GM19467 (cell line): ENCODE measurements around the gene NEK1.
"Not testable (repeated sequence)": the region's sequence is repeated elsewhere in the genome, so short reads cannot be mapped to it uniquely, and the experiment has no call there.

ENCODE experiments used
- ATAC-seq: cut with Tn5 transposase; IDR thresholded peaks from one replicate; pipeline ENCODE4 v1.9.1; 2021; ENCODE audit warnings: mild to moderate bottlenecking, moderate library complexity; ENCODE audit not compliant: unreplicated experiment

Gene NEK1

GRCh38 chr4:169510617-169511016 is 101.8 kb downstream of the NEK1 start:
- no peak for ATAC-seq

DNA sequence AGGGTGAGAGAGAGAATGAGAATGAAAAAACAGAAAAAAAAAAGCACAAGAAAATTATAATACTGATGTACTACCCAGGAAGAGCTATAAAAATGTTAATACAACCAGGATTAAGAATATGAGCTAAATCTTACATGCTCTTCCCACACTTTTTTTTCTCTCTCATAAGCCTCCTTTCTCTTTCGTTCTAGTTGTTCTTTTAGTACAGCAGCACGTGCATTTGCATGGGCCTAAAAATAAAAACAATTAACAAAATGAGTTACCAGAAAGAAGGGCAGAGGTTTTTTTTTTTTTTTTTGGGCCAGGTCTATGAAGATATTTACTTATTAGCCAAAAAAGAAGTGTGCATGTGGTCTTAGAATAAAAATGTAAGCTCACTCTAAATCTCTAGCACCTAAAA is 105.5 kb downstream of the NEK1 start:
- ATAC-seq = no peak

DNA sequence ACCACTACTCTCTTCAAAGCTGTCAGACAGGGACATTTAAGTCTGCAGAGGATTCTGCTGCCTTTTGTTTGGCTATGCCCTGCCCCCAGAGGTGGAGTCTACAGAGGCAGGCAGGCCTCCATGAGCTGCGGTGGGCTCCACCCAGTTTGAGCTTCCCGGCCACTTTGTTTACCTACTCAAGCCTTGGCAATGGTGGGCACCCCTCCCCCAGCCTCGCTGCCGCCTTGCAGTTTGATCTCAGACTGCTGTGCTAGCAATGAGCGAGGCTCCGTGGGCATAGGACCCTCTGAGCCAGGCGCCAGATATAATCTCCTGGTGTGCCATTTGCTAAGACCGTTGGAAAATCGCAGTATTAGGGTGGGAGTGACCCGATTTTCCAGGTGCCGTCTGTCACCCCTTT is 112.5 kb downstream of the NEK1 start:
- ATAC-seq = not testable (repeated sequence)

- not testable (repeated sequence) for ATAC-seq
These were observed 118.1 kb downstream of the NEK1 start for GRCh38 chr4:169494234-169494633.

GRCh38 chr4:169493164-169493524 is 119.2 kb downstream of the NEK1 start:
- ATAC-seq = no peak

GRCh38 chr4:169492436-169493163 is 119.8 kb downstream of the NEK1 start:
- no peak for ATAC-seq

- ATAC-seq = no peak
These were observed 121.2 kb downstream of the NEK1 start for GRCh38 chr4:169491211-169491610.

GRCh38 chr4:169489306-169489705 is 123.1 kb downstream of the NEK1 start:
- no peak for ATAC-seq

- ATAC-seq = peak; percentile 58
These were observed 126.3 kb downstream of the NEK1 start for GRCh38 chr4:169485791-169486742.

DNA sequence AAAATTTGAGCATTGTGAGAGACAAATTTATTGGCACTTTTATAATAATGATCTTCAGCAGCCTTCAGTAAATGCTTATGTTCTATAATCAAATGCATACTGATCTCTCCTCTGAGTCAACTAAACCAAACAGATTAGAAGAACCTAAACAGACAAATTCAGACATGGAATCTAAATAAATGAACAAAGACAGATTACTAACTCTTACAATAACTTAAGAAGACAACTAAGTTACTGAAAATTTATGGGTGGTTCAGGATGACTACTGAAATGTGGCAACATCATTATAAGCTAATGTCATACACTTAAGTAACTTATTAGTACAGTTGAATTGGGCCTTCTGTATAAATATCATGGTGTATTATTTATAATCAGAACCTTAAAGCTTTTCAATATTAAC is 127.3 kb downstream of the NEK1 start:
- no peak for ATAC-seq

GRCh38 chr4:169484485-169484884 is 127.9 kb downstream of the NEK1 start:
- no peak for ATAC-seq

DNA sequence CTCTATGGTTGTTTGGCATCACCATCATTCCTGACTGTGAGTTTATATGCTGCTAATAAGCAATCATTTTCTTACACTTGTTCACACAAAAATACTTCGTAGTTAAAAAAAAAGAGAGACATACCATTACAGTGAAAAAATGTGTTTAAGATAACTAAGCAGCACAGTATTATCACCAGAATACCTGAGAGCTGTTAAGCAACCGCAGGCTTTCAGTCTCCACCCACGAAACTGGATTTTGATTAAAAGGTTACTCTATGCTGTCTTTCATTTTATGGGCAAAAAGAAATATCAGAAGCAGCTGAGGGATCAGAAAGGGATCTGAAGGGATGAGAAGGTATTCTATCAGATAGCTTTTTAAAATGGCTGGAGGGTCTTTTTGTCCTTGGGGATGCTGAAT is 148.3 kb downstream of the NEK1 start:
- no peak for ATAC-seq

DNA sequence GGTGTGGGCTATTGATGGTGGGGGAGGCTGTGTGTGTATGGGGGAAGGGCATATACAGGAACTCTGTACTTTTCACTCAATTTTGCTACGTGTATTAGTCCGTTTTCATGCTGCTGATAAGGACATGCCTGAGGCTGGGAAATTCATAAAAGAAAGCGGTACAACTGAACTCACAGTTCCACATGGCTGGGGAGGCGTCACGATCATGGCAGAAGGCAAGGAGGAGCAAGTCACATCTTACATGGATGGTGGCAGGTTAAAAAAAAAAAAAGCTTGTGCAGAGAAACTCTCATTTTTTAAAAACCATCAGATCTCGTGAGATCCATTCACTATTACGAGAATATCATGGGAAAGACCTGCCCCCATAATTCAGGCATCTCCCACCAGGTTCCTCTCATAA is 152.3 kb downstream of the NEK1 start:
- no peak for ATAC-seq

DNA sequence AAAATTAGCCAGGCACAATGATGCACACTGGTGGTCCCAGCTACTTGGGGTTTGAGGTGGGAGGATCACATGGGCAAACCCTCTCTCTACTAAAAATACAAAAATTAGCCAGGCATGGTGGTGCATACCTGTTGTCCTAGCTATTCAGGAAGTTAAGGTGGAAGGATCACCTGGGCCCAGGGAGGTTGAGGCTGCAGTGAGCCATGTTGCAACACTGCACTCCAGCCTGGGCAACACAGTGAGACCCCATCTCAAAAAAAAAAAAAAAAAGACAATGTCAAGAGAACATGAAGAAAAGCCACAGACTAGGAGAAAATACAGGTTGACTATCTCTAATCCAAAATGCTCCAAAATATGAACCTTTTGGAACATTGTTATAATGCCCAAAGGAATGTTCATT is 153.8 kb downstream of the NEK1 start:
- no peak for ATAC-seq

DNA sequence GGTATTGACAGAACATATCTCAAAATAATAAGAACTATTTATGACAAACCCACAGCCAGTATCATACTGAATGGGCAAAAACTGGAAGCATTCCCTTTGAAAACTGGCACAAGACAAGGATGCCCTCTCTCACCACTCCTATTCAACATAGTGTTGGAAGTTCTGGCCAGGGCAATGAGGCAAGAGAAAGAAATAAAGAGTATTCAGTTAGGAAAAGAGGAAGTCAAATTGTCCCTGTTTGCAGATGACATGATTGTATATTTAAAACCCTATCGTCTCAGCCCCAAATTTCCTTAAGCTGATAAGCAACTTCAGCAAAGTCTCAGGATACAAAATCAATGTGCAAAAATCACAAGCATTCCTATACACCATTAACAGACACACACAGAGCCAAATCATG is 159.7 kb downstream of the NEK1 start:
- ATAC-seq = not testable (repeated sequence)

DNA sequence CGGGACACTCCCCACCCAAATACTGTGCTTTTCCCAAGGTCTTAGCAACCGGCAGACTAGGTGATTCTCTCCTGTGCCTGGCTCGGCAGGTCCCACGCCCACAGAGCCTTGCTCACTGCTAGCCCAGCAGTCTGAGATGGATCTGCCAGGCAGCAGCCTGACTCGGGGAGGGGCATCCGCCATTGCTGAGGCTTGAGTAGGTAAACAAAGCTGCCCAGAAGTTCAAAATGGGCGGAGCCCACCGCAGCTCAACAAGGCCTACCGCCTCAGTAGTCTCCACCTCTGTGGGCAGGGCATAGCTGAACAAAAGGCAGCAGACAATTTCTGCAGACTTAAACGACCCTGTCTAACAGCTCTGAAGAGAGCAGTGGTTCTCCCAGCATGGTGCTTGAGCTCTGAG is 163.4 kb downstream of the NEK1 start:
- not testable (repeated sequence) for ATAC-seq

- no peak for ATAC-seq
These were observed 165.6 kb downstream of the NEK1 start for GRCh38 chr4:169446824-169447223.

- ATAC-seq = no peak
These were observed 168.6 kb downstream of the NEK1 start for GRCh38 chr4:169443748-169444147.

DNA sequence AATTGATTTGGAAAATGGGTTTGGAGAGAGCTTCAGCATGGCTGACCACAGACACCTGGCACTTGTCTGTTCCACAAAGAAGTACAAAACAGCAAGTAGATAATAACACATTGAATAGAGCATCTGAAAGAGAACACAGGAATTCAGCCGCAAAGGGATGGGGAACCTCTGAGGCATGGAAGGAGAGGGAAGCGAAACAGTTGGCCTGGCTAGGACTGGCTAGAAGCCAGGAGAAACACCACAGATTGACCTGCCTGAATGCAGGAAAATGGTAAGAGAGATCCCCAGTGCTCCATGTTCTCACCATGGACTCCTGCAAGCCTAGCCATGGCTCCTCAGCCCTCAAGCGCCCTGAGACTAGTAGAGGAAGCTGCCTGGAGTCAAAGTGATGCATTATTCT is 171.9 kb downstream of the NEK1 start:
- ATAC-seq = no peak

DNA sequence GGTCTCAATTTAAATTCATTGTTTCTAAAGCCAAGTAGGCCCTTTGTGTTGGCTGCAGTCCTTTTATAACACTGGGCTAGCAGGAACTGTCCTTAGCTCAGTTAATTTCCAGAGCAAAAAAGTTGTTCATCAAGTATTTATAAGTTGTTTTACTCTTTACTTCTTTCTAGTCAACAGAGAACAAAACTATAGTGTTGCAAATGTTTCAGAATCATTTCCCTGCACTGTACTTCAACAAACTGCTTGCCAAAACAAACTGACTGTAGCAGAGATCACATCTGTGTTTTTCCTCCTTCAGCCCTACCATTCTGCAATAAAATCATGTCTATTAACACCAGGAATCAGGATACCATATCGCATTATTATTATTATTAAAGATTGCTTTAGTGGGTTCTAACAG is 173.1 kb downstream of the NEK1 start:
- ATAC-seq = no peak

GRCh38 chr4:169438057-169438480 is 174.3 kb downstream of the NEK1 start:
- peak; percentile 33 for ATAC-seq
